SK-N-SH (cell line): ENCODE results near the gene MAPRE2. TPM values are rescaled to one million over a fixed set of nuclear protein-coding genes. Genes with fewer than 3 reads are reported as not detected.

ENCODE experiments used
- CTCF ChIA-PET: fragments of 300-600, 350-600 bp; formaldehyde crosslinking; extraction: SDS; loops from one replicate; lab custom pipeline; 2021; lab: Yijun Ruan, JAX
- POLR2A ChIA-PET: fragments of 350-600 bp; sonication (Branson Sonifier 250); formaldehyde crosslinking; extraction: SDS; loops from one replicate; lab custom pipeline; 2020; ENCODE audit warnings: antibody characterized with exemption, inconsistent platforms; lab: Yijun Ruan, JAX
- DNase-seq: peaks from one replicate; pipeline ENCODE4 v3.0.0; 2012
- H2AFZ ChIP-seq: fragments of 200-600 bp; sonication (generic); 2 replicates; pipeline ENCODE4 v1.8.1; 2016; ENCODE audit warnings: antibody characterized with exemption, mild to moderate bottlenecking, low read depth
- H3F3A ChIP-seq: fragments of 200-600 bp; sonication (generic); replicated peaks from 2 replicates; pipeline ENCODE3; 2016; ENCODE audit warnings: antibody characterized with exemption, mild to moderate bottlenecking; ENCODE audit not compliant: insufficient read depth
- H3K27ac ChIP-seq, 2 experiments: fragments of 200-500 bp in 1 of 2; fragments of 200-600 bp in 1 of 2; sonication (Bioruptor generic) in 1 of 2; sonication (generic), shearing (Covaris generic) in 1 of 2; 2 replicates each; pipeline versions ENCODE4 v1.5.1 to v1.6.1; 2014 to 2016; ENCODE audit warnings: low read depth in 2 of 2, inconsistent platforms in 1 of 2, low read length in 1 of 2, mild to moderate bottlenecking in 1 of 2, mixed read lengths in 1 of 2
- H3K27me3 ChIP-seq: fragments of 200-600 bp; sonication (generic), shearing (Covaris generic); 2 replicates; pipeline ENCODE4 v1.6.1; 2016; ENCODE audit warnings: mixed run types; ENCODE audit not compliant: insufficient read depth
- H3K36me3 ChIP-seq, 2 experiments: fragments of 200-500 bp in 1 of 2; fragments of 200-600 bp in 1 of 2; sonication (Bioruptor generic) in 1 of 2; sonication (generic) in 1 of 2; replicated peaks in 1 of 2; 2 replicates each; pipeline versions ENCODE3 to v1.5.1; 2014 to 2016; ENCODE audit warnings: low read length in 1 of 2, mild to moderate bottlenecking in 1 of 2; ENCODE audit not compliant: insufficient read depth in 2 of 2, control insufficient read depth in 1 of 2
- H3K4me1 ChIP-seq, 2 experiments: fragments of 200-500 bp in 1 of 2; fragments of 200-600 bp in 1 of 2; sonication (Bioruptor generic) in 1 of 2; sonication (generic), shearing (Covaris generic) in 1 of 2; 2 replicates each; pipeline versions ENCODE4 v1.5.1 to v1.6.1; 2014 to 2016; ENCODE audit warnings: low read depth in 1 of 2, low read length in 1 of 2, mixed run types in 1 of 2; ENCODE audit not compliant: insufficient read depth in 2 of 2, control insufficient read depth in 1 of 2
- H3K4me2 ChIP-seq: fragments of 200-600 bp; sonication (generic), shearing (Covaris generic); 2 replicates; pipeline ENCODE4 v1.6.1; 2017; ENCODE audit warnings: mixed run types
- H3K4me3 ChIP-seq, 2 experiments: fragments of 200-500 bp in 1 of 2; fragments of 200-600 bp in 1 of 2; sonication (Bioruptor generic) in 1 of 2; sonication (generic), shearing (Covaris generic) in 1 of 2; 2 replicates each; pipeline versions ENCODE4 v1.5.1 to v1.8.1; 2014 to 2016; ENCODE audit warnings: low read depth in 2 of 2, inconsistent platforms in 1 of 2, low read length in 1 of 2, mild to moderate bottlenecking in 1 of 2, mixed read lengths in 1 of 2, moderate library complexity in 1 of 2
- H3K79me2 ChIP-seq: fragments of 200-600 bp; sonication (generic); 2 replicates; pipeline ENCODE4 v1.8.1; 2017; ENCODE audit warnings: mild to moderate bottlenecking; ENCODE audit not compliant: insufficient read depth
- H3K9ac ChIP-seq: fragments of 200-600 bp; sonication (generic); 2 replicates; pipeline ENCODE4 v1.6.1; 2017; ENCODE audit warnings: mixed run types
- H3K9me2 ChIP-seq: fragments of 200-600 bp; sonication (generic); 2 replicates; pipeline ENCODE4 v1.6.1; 2017; ENCODE audit warnings: mixed run types
- H3K9me3 ChIP-seq: fragments of 200-600 bp; sonication (generic); 2 replicates; pipeline ENCODE4 v1.6.1; 2017; ENCODE audit warnings: mixed run types, mild to moderate bottlenecking, moderate library complexity
- H4K20me1 ChIP-seq: fragments of 200-600 bp; sonication (generic); 2 replicates; pipeline ENCODE4 v1.6.1; 2017; ENCODE audit warnings: mild to moderate bottlenecking, mixed run types; ENCODE audit not compliant: insufficient read depth
- EP300 ChIP-seq, 2 experiments: IDR thresholded peaks; 2 replicates each; pipeline versions ENCODE4 v1.4.0 to v1.6.1; 2012; ENCODE audit warnings: borderline replicate concordance in 1 of 2, low read depth in 1 of 2, low read length in 1 of 2
- FOXJ3 ChIP-seq: sonication (generic); formaldehyde crosslinking; IDR thresholded peaks from 2 replicates; pipeline ENCODE4 v1.5.1; 2020; ENCODE audit warnings: mild to moderate bottlenecking, missing genetic modification reagents
- MEF2A ChIP-seq: IDR thresholded peaks from 2 replicates; pipeline ENCODE4 v1.4.0; 2012; ENCODE audit warnings: low read depth, borderline replicate concordance
- MXI1 ChIP-seq: IDR thresholded peaks from 2 replicates; pipeline ENCODE4 v1.6.1; 2012; ENCODE audit warnings: mild to moderate bottlenecking, low read depth, low read length, improper control_type of control experiment
- NFIC ChIP-seq: IDR thresholded peaks from 2 replicates; pipeline ENCODE4 v1.4.0; 2012; ENCODE audit warnings: borderline replicate concordance
- NRF1 ChIP-seq: IDR thresholded peaks from 2 replicates; pipeline ENCODE4 v1.6.1; 2012; ENCODE audit warnings: low read depth, mild to moderate bottlenecking, low read length
- RFX5 ChIP-seq: IDR thresholded peaks from 2 replicates; pipeline ENCODE4 v1.6.1; 2012; ENCODE audit warnings: mild to moderate bottlenecking, improper control_type of control experiment, low read length
- RXRA ChIP-seq: IDR thresholded peaks from 2 replicates; pipeline ENCODE4 v1.4.0; 2012; ENCODE audit warnings: low read depth, mild to moderate bottlenecking, borderline replicate concordance
- SMC3 ChIP-seq: IDR thresholded peaks from 2 replicates; pipeline ENCODE4 v1.6.1; 2012; ENCODE audit warnings: low read depth, low read length, improper control_type of control experiment
- USF2 ChIP-seq: fragments of 150-350 bp; IDR thresholded peaks from 2 replicates; pipeline ENCODE4 v1.6.1; 2017; ENCODE audit warnings: antibody characterized with exemption, low read length, low read depth, borderline replicate concordance
- ZBTB33 ChIP-seq: IDR thresholded peaks from 2 replicates; pipeline ENCODE4 v1.4.0; 2012; ENCODE audit warnings: low read depth, borderline replicate concordance
- WGBS: methylation state at CpG from one replicate; pipeline ENCODE4 v1.1.6; 2017; ENCODE audit warnings: low lambda C conversion rate; 5-methylcytosine and 5-hydroxymethylcytosine counted together
- polyA plus RNA-seq, 3 experiments: library from polyadenylated mRNA; depleted of rRNA; stranded (reverse); fragments of >200 nt; gene quantifications; 2 replicates each; pipeline ENCODE4 v1.2.3, GENCODE V29; 2012
- TF ChIP-seq, protein P1 (sequence below): fragments of 200-600 bp; sonication (generic); IDR thresholded peaks from 2 replicates; pipeline ENCODE4 v1.6.1; 2017; ENCODE audit warnings: antibody characterized with exemption, mild to moderate bottlenecking, moderate library complexity
- TF ChIP-seq, protein P2 (sequence below): IDR thresholded peaks from 2 replicates; pipeline ENCODE4 v1.6.1; 2012; ENCODE audit warnings: mild to moderate bottlenecking, low read depth, low read length, moderate library complexity
- TF ChIP-seq, protein P3 (sequence below): IDR thresholded peaks from 2 replicates; pipeline ENCODE4 v1.4.0; 2012; ENCODE audit warnings: low read depth, borderline replicate concordance

The MAPRE2 gene
- polyA plus RNA-seq, 1 of the 3 experiments (the other 2 are of a cell fraction): 11.5 TPM

DNA sequence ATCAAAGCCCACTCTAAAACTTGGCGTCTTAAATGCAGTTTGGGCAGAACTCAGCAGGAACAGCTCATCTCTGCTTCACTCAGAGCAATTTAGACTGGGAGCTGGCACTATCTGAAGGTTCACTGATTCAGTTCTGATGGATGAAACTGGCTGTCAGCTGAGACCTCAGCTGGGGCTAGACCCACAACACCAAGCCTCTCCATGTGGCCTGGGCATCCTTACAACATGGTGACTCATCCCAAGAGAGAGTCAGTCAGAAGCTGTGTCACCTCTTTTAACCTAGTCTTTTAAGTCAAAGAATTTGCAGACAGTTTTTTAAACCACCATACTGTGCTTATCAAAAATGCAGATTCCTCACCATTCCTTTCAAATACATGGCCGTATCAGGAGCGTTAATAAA lies 137.0 kb downstream of the MAPRE2 start (continued):
- no peak for TF ChIP-seq RFX5
- no peak for TF ChIP-seq NRF1
- TF ChIP-seq USF2: no peak
- TF ChIP-seq NFIC: no peak

- CTCF ChIA-PET: no interaction called here
- 90% methylated on average over 4 of the region's 4 CpGs for WGBS
- POLR2A ChIA-PET: no interaction called here
Measured at GRCh38 chr18:35179906-35180305, 138.7 kb downstream of the MAPRE2 start.

DNA sequence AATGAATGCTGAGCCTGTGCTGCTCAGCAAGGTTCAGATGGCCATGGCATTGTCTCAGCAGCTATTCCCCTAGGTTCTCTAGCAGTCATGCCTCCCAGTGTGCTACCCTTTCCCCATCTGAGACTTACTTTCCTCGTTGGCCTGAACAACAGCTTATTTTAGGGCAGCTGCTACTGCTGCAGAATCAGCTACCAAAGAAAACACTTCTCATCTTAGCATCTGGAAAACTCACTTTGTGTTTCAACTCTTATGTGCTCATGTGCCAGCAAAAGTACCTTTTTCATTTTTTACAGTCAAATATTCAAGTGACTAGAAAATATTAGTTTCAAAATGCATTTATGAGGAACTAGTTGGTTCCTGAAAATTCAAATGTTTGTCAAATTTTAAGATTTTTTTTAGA lies 139.2 kb downstream of the MAPRE2 start:
- Histone ChIP-seq H3K27me3 (no peaks in the 10 kb centered on the region), H3K27ac (no peak overlapping the region), H3K4me2 (no peak overlapping the region), H3F3A (no peaks in the 10 kb centered on the region), H3K4me3 (no peak overlapping the region), H4K20me1 (no peaks in the 10 kb centered on the region), H3K36me3 (no peaks in the 10 kb centered on the region), H3K9ac (no peak overlapping the region), H3K9me3 (no peaks in the 10 kb centered on the region), H3K79me2 (no peaks in the 10 kb centered on the region), H2AFZ (no peak overlapping the region), H3K4me1 (no peaks in the 10 kb centered on the region), H3K9me2 (no peaks in the 10 kb centered on the region)
- CTCF ChIA-PET: interaction anchor here (1.1 kb wide), 1 partner anchor 52 kb away, joined by 3 read pairs; no protein-coding TSS in a partner anchor
- WGBS: 50% methylated on average over 1 of the region's 1 CpG
- POLR2A ChIA-PET: no interaction called here
- no peak for DNase-seq
- no peak for TF ChIP-seq SMC3
- TF ChIP-seq, protein P1, sequence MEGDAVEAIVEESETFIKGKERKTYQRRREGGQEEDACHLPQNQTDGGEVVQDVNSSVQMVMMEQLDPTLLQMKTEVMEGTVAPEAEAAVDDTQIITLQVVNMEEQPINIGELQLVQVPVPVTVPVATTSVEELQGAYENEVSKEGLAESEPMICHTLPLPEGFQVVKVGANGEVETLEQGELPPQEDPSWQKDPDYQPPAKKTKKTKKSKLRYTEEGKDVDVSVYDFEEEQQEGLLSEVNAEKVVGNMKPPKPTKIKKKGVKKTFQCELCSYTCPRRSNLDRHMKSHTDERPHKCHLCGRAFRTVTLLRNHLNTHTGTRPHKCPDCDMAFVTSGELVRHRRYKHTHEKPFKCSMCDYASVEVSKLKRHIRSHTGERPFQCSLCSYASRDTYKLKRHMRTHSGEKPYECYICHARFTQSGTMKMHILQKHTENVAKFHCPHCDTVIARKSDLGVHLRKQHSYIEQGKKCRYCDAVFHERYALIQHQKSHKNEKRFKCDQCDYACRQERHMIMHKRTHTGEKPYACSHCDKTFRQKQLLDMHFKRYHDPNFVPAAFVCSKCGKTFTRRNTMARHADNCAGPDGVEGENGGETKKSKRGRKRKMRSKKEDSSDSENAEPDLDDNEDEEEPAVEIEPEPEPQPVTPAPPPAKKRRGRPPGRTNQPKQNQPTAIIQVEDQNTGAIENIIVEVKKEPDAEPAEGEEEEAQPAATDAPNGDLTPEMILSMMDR: no peak
- no peak for TF ChIP-seq RFX5
- TF ChIP-seq NRF1: no peak
- TF ChIP-seq FOXJ3 (CRISPR knock-in tag): no peak
- TF ChIP-seq MEF2A: no peak
- TF ChIP-seq MXI1: no peak
- TF ChIP-seq, protein P2, sequence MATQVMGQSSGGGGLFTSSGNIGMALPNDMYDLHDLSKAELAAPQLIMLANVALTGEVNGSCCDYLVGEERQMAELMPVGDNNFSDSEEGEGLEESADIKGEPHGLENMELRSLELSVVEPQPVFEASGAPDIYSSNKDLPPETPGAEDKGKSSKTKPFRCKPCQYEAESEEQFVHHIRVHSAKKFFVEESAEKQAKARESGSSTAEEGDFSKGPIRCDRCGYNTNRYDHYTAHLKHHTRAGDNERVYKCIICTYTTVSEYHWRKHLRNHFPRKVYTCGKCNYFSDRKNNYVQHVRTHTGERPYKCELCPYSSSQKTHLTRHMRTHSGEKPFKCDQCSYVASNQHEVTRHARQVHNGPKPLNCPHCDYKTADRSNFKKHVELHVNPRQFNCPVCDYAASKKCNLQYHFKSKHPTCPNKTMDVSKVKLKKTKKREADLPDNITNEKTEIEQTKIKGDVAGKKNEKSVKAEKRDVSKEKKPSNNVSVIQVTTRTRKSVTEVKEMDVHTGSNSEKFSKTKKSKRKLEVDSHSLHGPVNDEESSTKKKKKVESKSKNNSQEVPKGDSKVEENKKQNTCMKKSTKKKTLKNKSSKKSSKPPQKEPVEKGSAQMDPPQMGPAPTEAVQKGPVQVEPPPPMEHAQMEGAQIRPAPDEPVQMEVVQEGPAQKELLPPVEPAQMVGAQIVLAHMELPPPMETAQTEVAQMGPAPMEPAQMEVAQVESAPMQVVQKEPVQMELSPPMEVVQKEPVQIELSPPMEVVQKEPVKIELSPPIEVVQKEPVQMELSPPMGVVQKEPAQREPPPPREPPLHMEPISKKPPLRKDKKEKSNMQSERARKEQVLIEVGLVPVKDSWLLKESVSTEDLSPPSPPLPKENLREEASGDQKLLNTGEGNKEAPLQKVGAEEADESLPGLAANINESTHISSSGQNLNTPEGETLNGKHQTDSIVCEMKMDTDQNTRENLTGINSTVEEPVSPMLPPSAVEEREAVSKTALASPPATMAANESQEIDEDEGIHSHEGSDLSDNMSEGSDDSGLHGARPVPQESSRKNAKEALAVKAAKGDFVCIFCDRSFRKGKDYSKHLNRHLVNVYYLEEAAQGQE: no peak
- TF ChIP-seq, protein P3, sequence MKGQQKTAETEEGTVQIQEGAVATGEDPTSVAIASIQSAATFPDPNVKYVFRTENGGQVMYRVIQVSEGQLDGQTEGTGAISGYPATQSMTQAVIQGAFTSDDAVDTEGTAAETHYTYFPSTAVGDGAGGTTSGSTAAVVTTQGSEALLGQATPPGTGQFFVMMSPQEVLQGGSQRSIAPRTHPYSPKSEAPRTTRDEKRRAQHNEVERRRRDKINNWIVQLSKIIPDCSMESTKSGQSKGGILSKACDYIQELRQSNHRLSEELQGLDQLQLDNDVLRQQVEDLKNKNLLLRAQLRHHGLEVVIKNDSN: no peak
- no peak for TF ChIP-seq EP300 (IDR thresholded peaks at IDR 0.05; ENCODE audit: borderline replicate concordance in 1 of 2, low read depth in 1 of 2, low read length in 1 of 2)

More at GRCh38 chr18:35179906-35180305, 138.7 kb downstream of the MAPRE2 start:
- H4K20me1 ChIP-seq: no peaks in the 10 kb centered on the region
- H3K36me3 ChIP-seq: no peaks in the 10 kb centered on the region
- no peak overlapping the region for H3K27ac ChIP-seq
- H3K9me3 ChIP-seq: no peaks in the 10 kb centered on the region
- no peaks in the 10 kb centered on the region for H3F3A ChIP-seq
- H3K9ac ChIP-seq: no peak overlapping the region
- H2AFZ ChIP-seq: no peak overlapping the region
- H3K27me3 ChIP-seq: no peaks in the 10 kb centered on the region
- H3K4me1 ChIP-seq: no peaks in the 10 kb centered on the region
- no peak overlapping the region for H3K4me3 ChIP-seq
- no peak for DNase-seq
- no peaks in the 10 kb centered on the region for H3K79me2 ChIP-seq
- TF ChIP-seq NRF1 (no peak), ZBTB33 (no peak), RXRA (no peak)
- no peaks in the 10 kb centered on the region for H3K9me2 ChIP-seq
- no peak overlapping the region for H3K4me2 ChIP-seq
